H9 (cell line): Measurements from ENCODE around the gene SYT2. TPM values are rescaled to one million over a fixed set of nuclear protein-coding genes. Genes with fewer than 3 reads are reported as not detected.

ENCODE experiments used
- DNase-seq: peaks from one replicate; pipeline ENCODE4 v3.0.0-alpha.2; 2017
- H2AFZ ChIP-seq: one replicate; pipeline ENCODE4 v1.6.1; 2013; ENCODE audit warnings: mild to moderate bottlenecking, low read length, control low read depth, moderate library complexity
- H2AK5ac ChIP-seq: 2 replicates; pipeline ENCODE4 v1.6.1; 2013; ENCODE audit warnings: low read length, control low read depth, mixed read lengths; ENCODE audit not compliant: insufficient read length
- H2BK120ac ChIP-seq: one replicate; pipeline ENCODE4 v1.6.1; 2013; ENCODE audit warnings: low read depth, mild to moderate bottlenecking, low read length, control low read depth, inconsistent platforms; ENCODE audit not compliant: poor library complexity, severe bottlenecking
- H2BK12ac ChIP-seq: 2 replicates; pipeline ENCODE4 v1.6.1; 2013; ENCODE audit warnings: low read length, control low read depth, mixed read lengths, low read depth; ENCODE audit not compliant: insufficient read length
- H2BK15ac ChIP-seq: 2 replicates; pipeline ENCODE4 v1.6.1; 2013; ENCODE audit warnings: low read depth, low read length, control low read depth
- H2BK20ac ChIP-seq: one replicate; pipeline ENCODE4 v1.6.1; 2013; ENCODE audit warnings: low read depth, mild to moderate bottlenecking, low read length, control low read depth, inconsistent platforms; ENCODE audit not compliant: poor library complexity, severe bottlenecking
- H2BK5ac ChIP-seq: 2 replicates; pipeline ENCODE4 v1.6.1; 2013; ENCODE audit warnings: low read length, control low read depth, mixed read lengths; ENCODE audit not compliant: insufficient read length
- H3K14ac ChIP-seq: 2 replicates; pipeline ENCODE4 v1.6.1; 2013; ENCODE audit warnings: low read length, control low read depth; ENCODE audit not compliant: insufficient read depth
- H3K18ac ChIP-seq: 2 replicates; pipeline ENCODE4 v1.6.1; 2013; ENCODE audit warnings: low read depth, mild to moderate bottlenecking, mixed read lengths, low read length, control low read depth; ENCODE audit not compliant: insufficient read length
- H3K23ac ChIP-seq: 2 replicates; pipeline ENCODE4 v1.6.1; 2013; ENCODE audit warnings: low read length, control low read depth, mixed read lengths, low read depth; ENCODE audit not compliant: insufficient read length
- H3K23me2 ChIP-seq: 2 replicates; pipeline ENCODE4 v1.6.1; 2013; ENCODE audit warnings: low read depth, mild to moderate bottlenecking, mixed read lengths, low read length, control low read depth; ENCODE audit not compliant: insufficient read length, poor library complexity, severe bottlenecking
- H3K27ac ChIP-seq: 2 replicates; pipeline ENCODE4 v1.5.1; 2013; ENCODE audit warnings: low read length, control low read depth, mixed read lengths, low read depth; ENCODE audit not compliant: insufficient read length
- H3K27me3 ChIP-seq: 2 replicates; pipeline ENCODE4 v1.6.1; 2013; ENCODE audit warnings: low read length, control low read depth, inconsistent platforms; ENCODE audit not compliant: insufficient read depth
- H3K4ac ChIP-seq: 2 replicates; pipeline ENCODE4 v1.6.1; 2013; ENCODE audit warnings: low read depth, mild to moderate bottlenecking, control low read depth, inconsistent platforms, low read length, moderate library complexity
- H3K4me1 ChIP-seq: 2 replicates; pipeline ENCODE4 v1.6.1; 2013; ENCODE audit warnings: low read length, control low read depth, inconsistent platforms; ENCODE audit not compliant: insufficient read depth
- H3K4me2 ChIP-seq: 2 replicates; pipeline ENCODE4 v1.6.1; 2013; ENCODE audit warnings: low read length, control low read depth, mixed read lengths; ENCODE audit not compliant: insufficient read length, insufficient read depth
- H3K56ac ChIP-seq: 2 replicates; pipeline ENCODE4 v1.6.1; 2013; ENCODE audit warnings: low read depth, mild to moderate bottlenecking, mixed read lengths, low read length, control low read depth; ENCODE audit not compliant: insufficient read length
- H3K79me1 ChIP-seq: 2 replicates; pipeline ENCODE4 v1.6.1; 2013; ENCODE audit warnings: low read depth, mild to moderate bottlenecking, moderate library complexity, low read length, control low read depth, inconsistent platforms; ENCODE audit not compliant: insufficient read depth, poor library complexity, severe bottlenecking
- H3K79me2 ChIP-seq: 2 replicates; pipeline ENCODE4 v1.6.1; 2013; ENCODE audit warnings: low read length, control low read depth, inconsistent platforms; ENCODE audit not compliant: insufficient read depth
- H3K9ac ChIP-seq: 2 replicates; pipeline ENCODE4 v1.6.1; 2013; ENCODE audit warnings: low read length, control low read depth, mixed read lengths; ENCODE audit not compliant: insufficient read length; ENCODE audit errors: extremely low read depth
- H3K9me3 ChIP-seq: one replicate; pipeline ENCODE4 v1.6.1; 2013; ENCODE audit warnings: low read depth, low read length, inconsistent platforms; ENCODE audit not compliant: control insufficient read depth
- H3T11ph ChIP-seq: one replicate; pipeline ENCODE4 v1.6.1; 2013; ENCODE audit warnings: mild to moderate bottlenecking, low read length, control low read depth, inconsistent platforms
- H4K20me1 ChIP-seq: one replicate; pipeline ENCODE4 v1.6.1; 2013; ENCODE audit not compliant: control insufficient read depth, insufficient read length, insufficient read depth
- H4K5ac ChIP-seq: 2 replicates; pipeline ENCODE4 v1.6.1; 2013; ENCODE audit warnings: low read depth, mild to moderate bottlenecking, mixed read lengths, low read length, control low read depth; ENCODE audit not compliant: insufficient read length
- H4K8ac ChIP-seq: replicated peaks from 2 replicates; pipeline ENCODE4 v1.6.1; 2013; ENCODE audit warnings: low read length, control low read depth, mixed read lengths, low read depth; ENCODE audit not compliant: insufficient read length
- H4K91ac ChIP-seq: 2 replicates; pipeline ENCODE4 v1.6.1; 2013; ENCODE audit warnings: low read depth, mild to moderate bottlenecking, moderate library complexity, mixed read lengths, low read length, control low read depth; ENCODE audit not compliant: insufficient read length
- H3K27ac Mint-ChIP-seq, 3 experiments: 2 replicates in 2 of 3; 3 replicates in 1 of 3; pipeline ENCODE4 v1.8.0; 2020 to 2021; ENCODE audit warnings: mixed read lengths in 3 of 3, mild to moderate bottlenecking in 1 of 3, moderate library complexity in 1 of 3
- H3K27me3 Mint-ChIP-seq: 2 replicates; pipeline ENCODE4 v1.8.0; 2021; ENCODE audit warnings: low read depth, mild to moderate bottlenecking, moderate library complexity, mixed read lengths
- H3K36me3 Mint-ChIP-seq, 3 experiments: 2 replicates in 2 of 3; 3 replicates in 1 of 3; pipeline ENCODE4 v1.8.0; 2020 to 2021; ENCODE audit warnings: low read depth in 3 of 3, mixed read lengths in 3 of 3; ENCODE audit not compliant: insufficient read depth in 1 of 3
- H3K4me1 Mint-ChIP-seq, 2 experiments: 2 replicates each; pipeline ENCODE4 v1.8.0; 2020; ENCODE audit warnings: mixed read lengths in 2 of 2
- H3K4me3 Mint-ChIP-seq, 2 experiments: 2 replicates in 1 of 2; 3 replicates in 1 of 2; pipeline ENCODE4 v1.8.0; 2020 to 2021; ENCODE audit warnings: mild to moderate bottlenecking in 2 of 2, mixed read lengths in 2 of 2, moderate library complexity in 1 of 2
- H3K9me3 Mint-ChIP-seq, 2 experiments: 2 replicates in 1 of 2; 3 replicates in 1 of 2; pipeline ENCODE4 v1.8.0; 2020; ENCODE audit warnings: mild to moderate bottlenecking in 2 of 2, mixed read lengths in 2 of 2, moderate library complexity in 1 of 2
- WGBS: extraction: QIAGEN DNeasy Blood & Tissue Kit; methylation state at CpG from one replicate; pipeline ENCODE4 v1.1.7; 2013; ENCODE audit warnings: missing lambda C conversion rate, low lambda C conversion rate, mixed read lengths; ENCODE audit not compliant: insufficient read length; ENCODE audit errors: extremely low coverage; 5-methylcytosine and 5-hydroxymethylcytosine counted together
- total RNA-seq: library from RNA; stranded (reverse); gene quantifications from 2 replicates; pipeline ENCODE4 v1.2.1, GENCODE V29; 2021
- TF ChIP-seq, protein P1 (sequence below): fragments of 200-600 bp; sonication (generic); conservative IDR thresholded peaks from 3 replicates; pipeline ENCODE4 v1.8.0; 2021; ENCODE audit warnings: antibody characterized with exemption, mild to moderate bottlenecking

The SYT2 gene
- total RNA-seq, 1 experiment from 2014 or later, result 3.3 TPM

DNA sequence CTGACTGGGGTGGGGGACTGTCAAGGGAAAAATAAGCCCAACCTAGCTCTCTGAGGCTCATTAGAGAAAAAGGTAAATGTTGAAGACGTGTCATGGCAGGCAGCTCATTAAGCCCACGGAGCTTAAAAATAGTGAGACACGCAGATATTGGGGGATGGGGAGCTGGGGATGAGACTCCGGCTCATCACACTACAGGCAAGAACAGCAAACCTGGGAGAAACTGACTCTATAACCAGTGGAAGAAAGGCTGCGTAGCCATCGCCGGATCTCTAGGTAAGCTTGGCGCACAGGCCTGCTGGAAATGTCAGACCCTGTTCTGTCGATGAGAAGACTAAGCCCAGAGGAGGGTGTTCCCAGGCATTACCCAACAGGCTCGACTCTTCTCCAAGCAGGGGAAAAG, 78.0 kb downstream of the SYT2 start:
- WGBS, result no CpG with 5 or more reads among the region's 10 CpGs

More for the DNA sequence above, 78.0 kb downstream of the SYT2 start:
- no peak overlapping the region for H3K9ac ChIP-seq
- no peak overlapping the region for H4K8ac ChIP-seq
- H2AK5ac ChIP-seq, result no peak overlapping the region
- no peak overlapping the region for H4K5ac ChIP-seq
- Mint-ChIP-seq H3K4me3 (no peak overlapping the region), H3K27ac (peak overlapping the region in 1 of 3 experiments; percentile 82; a peak in 2 of 7 replicates), H3K27me3 (no peaks in the 10 kb centered on the region; the same call in none of the 2 replicates), H3K9me3 (no peaks in the 10 kb centered on the region), H3K36me3 (no peaks in the 10 kb centered on the region), H3K4me1 (peaks cover 8 to 11% of the 10 kb centered on the region in 2 experiments)
- H3K9me3 ChIP-seq, result no peaks in the 10 kb centered on the region
- H3K14ac ChIP-seq, result no peak overlapping the region
- no peak overlapping the region for H3K23ac ChIP-seq
- no peak overlapping the region for H3T11ph ChIP-seq
- no peaks in the 10 kb centered on the region; the same call in 1 of the 2 replicates for H3K4me1 ChIP-seq
- DNase-seq, result no peak
- no peak overlapping the region for H2BK5ac ChIP-seq
- H4K91ac ChIP-seq, result no peak overlapping the region
- no peak overlapping the region for H3K4ac ChIP-seq
- H2BK12ac ChIP-seq, result no peak overlapping the region
- no peaks in the 10 kb centered on the region for H3K27me3 ChIP-seq
- no peak overlapping the region for H3K56ac ChIP-seq
- H4K20me1 ChIP-seq, result no peaks in the 10 kb centered on the region
- TF ChIP-seq, protein P1, sequence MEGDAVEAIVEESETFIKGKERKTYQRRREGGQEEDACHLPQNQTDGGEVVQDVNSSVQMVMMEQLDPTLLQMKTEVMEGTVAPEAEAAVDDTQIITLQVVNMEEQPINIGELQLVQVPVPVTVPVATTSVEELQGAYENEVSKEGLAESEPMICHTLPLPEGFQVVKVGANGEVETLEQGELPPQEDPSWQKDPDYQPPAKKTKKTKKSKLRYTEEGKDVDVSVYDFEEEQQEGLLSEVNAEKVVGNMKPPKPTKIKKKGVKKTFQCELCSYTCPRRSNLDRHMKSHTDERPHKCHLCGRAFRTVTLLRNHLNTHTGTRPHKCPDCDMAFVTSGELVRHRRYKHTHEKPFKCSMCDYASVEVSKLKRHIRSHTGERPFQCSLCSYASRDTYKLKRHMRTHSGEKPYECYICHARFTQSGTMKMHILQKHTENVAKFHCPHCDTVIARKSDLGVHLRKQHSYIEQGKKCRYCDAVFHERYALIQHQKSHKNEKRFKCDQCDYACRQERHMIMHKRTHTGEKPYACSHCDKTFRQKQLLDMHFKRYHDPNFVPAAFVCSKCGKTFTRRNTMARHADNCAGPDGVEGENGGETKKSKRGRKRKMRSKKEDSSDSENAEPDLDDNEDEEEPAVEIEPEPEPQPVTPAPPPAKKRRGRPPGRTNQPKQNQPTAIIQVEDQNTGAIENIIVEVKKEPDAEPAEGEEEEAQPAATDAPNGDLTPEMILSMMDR, result no peak
- H3K79me2 ChIP-seq, result no peaks in the 10 kb centered on the region
- H2BK15ac ChIP-seq, result no peak overlapping the region
- no peaks in the 10 kb centered on the region for H3K79me1 ChIP-seq
- H2AFZ ChIP-seq, result no peak overlapping the region
- H2BK20ac ChIP-seq, result no peak overlapping the region
- H3K4me2 ChIP-seq, result no peak overlapping the region
- H3K18ac ChIP-seq, result no peak overlapping the region
- no peak overlapping the region for H2BK120ac ChIP-seq
- H3K23me2 ChIP-seq, result no peaks in the 10 kb centered on the region
- no peak overlapping the region for H3K27ac ChIP-seq
